IMR-90 (cell line): Measurements from ENCODE around the gene NABP1.

Source experiments
- BHLHE40 ChIP-seq: fragments of 150-350 bp; IDR thresholded peaks from 2 replicates; pipeline ENCODE4 v1.6.1; 2016; ENCODE audit warnings: mild to moderate bottlenecking, low read depth, low read length
- CEBPB ChIP-seq: IDR thresholded peaks from 2 replicates; pipeline ENCODE4 v1.6.1; 2012; ENCODE audit warnings: low read depth, low read length, improper control_type of control experiment
- CHD1 ChIP-seq: IDR thresholded peaks from 2 replicates; pipeline ENCODE4 v1.6.1; 2012; ENCODE audit warnings: low read depth, low read length, improper control_type of control experiment
- CTCF ChIP-seq: conservative IDR thresholded peaks from 2 replicates; pipeline ENCODE4 v1.5.1; 2012; ENCODE audit warnings: mild to moderate bottlenecking, low read depth, low read length, improper control_type of control experiment
- FOS ChIP-seq: fragments of 150-350 bp; IDR thresholded peaks from 2 replicates; pipeline ENCODE4 v1.6.1; 2016; ENCODE audit warnings: low read depth, low read length
- MXI1 ChIP-seq: IDR thresholded peaks from 2 replicates; pipeline ENCODE4 v1.6.1; 2012; ENCODE audit warnings: low read depth, mild to moderate bottlenecking, low read length, moderate library complexity, borderline replicate concordance
- NFE2L2 ChIP-seq: fragments of 150-350 bp; IDR thresholded peaks from 2 replicates; pipeline ENCODE4 v1.6.1; 2016; ENCODE audit warnings: low read depth, mild to moderate bottlenecking, low read length
- POLR2A ChIP-seq: IDR thresholded peaks from 2 replicates; pipeline ENCODE4 v1.6.1; 2012; ENCODE audit warnings: mild to moderate bottlenecking, low read depth, low read length
- RAD21 ChIP-seq: IDR thresholded peaks from 2 replicates; pipeline ENCODE4 v1.6.1; 2012; ENCODE audit warnings: low read length, improper control_type of control experiment
- RFX5 ChIP-seq: IDR thresholded peaks from 2 replicates; pipeline ENCODE4 v1.8.0; 2012; ENCODE audit warnings: low read depth, mild to moderate bottlenecking, low read length, moderate library complexity
- SMC3 ChIP-seq: fragments of 150-350 bp; IDR thresholded peaks from 2 replicates; pipeline ENCODE4 v1.6.1; 2016; ENCODE audit warnings: low read depth, mild to moderate bottlenecking, antibody characterized with exemption, low read length, moderate library complexity

- TF ChIP-seq POLR2A (no peak), CTCF (no peak), CEBPB (no peak), BHLHE40 (no peak), NFE2L2 (no peak), RAD21 (no peak), MXI1 (no peak), RFX5 (no peak), FOS (no peak), SMC3 (no peak), CHD1 (no peak)
These were observed 41.3 kb downstream of the NABP1 start for GRCh38 chr2:191719261-191719660.
